ACC112 (cell line): Measurements from ENCODE around the gene PML.

ENCODE experiments used
- H2AFZ ChIP-seq: fragments of 200-600 bp; sonication (generic); one replicate; pipeline ENCODE4 v1.6.0; 2017; ENCODE audit warnings: antibody characterized with exemption, low read length; ENCODE audit not compliant: unreplicated experiment
- H3K27ac ChIP-seq: fragments of 200-600 bp; sonication (generic); 2 replicates; pipeline ENCODE4 v1.5.1; 2014; ENCODE audit warnings: low read depth, mild to moderate bottlenecking, antibody characterized with exemption, low read length, moderate library complexity
- H3K27me3 ChIP-seq: fragments of 200-600 bp; sonication (generic); 2 replicates; pipeline ENCODE4 v1.6.1; 2014; ENCODE audit warnings: mild to moderate bottlenecking, antibody characterized with exemption, low read length, moderate library complexity, mixed read lengths; ENCODE audit not compliant: insufficient read depth
- H3K36me3 ChIP-seq: fragments of 200-600 bp; sonication (generic); 2 replicates; pipeline ENCODE4 v1.6.1; 2016; ENCODE audit warnings: mild to moderate bottlenecking, antibody characterized with exemption, low read length, moderate library complexity, mixed read lengths; ENCODE audit not compliant: insufficient read depth
- H3K4me1 ChIP-seq: fragments of 200-600 bp; sonication (generic); one replicate; pipeline ENCODE4 v1.6.1; 2016; ENCODE audit warnings: low read length, mixed read lengths; ENCODE audit not compliant: insufficient read depth, unreplicated experiment, control insufficient read depth
- H3K4me3 ChIP-seq: fragments of 200-600 bp; sonication (generic); 2 replicates; pipeline ENCODE4 v1.5.1; 2014; ENCODE audit warnings: mild to moderate bottlenecking, low read depth, low read length
- H3K79me2 ChIP-seq: fragments of 200-600 bp; sonication (generic); one replicate; pipeline ENCODE4 v1.6.0; 2016; ENCODE audit warnings: low read length; ENCODE audit not compliant: control insufficient read depth, unreplicated experiment, insufficient read depth

Gene PML

DNA sequence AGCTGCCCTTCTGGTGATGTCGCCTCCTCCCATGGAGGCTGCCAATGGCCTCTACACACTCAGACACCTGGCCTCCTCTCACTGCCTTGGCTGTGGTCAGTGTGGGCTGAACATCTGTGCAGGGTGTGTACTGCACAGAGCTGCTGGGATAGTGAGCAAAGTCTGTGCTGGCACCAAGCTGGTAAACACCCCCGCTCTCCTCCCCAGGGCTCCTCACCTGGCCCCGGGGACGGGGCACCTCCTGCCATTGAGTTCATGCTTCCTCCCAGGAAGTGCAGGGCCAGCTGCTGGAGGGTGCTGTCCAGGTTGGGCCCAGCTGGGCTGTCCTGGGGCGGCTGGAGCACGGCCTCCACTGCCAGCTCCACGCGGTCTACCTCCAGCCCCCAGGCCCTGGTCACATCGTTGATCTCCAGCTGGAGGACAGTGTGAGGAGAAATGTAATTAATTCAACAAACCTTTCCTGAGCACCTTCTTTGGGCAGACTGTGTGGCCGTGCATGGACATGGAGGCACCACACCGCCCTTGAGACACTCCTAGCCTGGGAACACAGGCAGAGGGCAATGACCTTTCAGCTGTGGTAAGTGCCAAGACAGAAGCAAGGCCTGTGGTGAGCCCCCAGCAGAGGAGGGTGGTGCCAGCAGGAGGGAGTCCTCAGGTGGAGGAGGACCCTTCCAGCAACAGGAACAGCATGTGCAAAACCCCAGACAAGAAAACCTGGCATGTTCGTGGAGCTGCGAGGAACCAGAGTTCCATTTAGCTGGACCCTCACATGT is 9.2 kb upstream of the PML start:
- no peak overlapping the region for H3K27ac ChIP-seq
- no peak overlapping the region for H3K4me3 ChIP-seq
- H3K4me1 ChIP-seq: peaks cover 91% of the 10 kb centered on the region
- H2AFZ ChIP-seq: no peak overlapping the region
- no peaks in the 10 kb centered on the region; the same call in 1 of the 2 replicates for H3K36me3 ChIP-seq
- H3K27me3 ChIP-seq: no peaks in the 10 kb centered on the region
- peaks cover 3% of the 10 kb centered on the region for H3K79me2 ChIP-seq

DNA sequence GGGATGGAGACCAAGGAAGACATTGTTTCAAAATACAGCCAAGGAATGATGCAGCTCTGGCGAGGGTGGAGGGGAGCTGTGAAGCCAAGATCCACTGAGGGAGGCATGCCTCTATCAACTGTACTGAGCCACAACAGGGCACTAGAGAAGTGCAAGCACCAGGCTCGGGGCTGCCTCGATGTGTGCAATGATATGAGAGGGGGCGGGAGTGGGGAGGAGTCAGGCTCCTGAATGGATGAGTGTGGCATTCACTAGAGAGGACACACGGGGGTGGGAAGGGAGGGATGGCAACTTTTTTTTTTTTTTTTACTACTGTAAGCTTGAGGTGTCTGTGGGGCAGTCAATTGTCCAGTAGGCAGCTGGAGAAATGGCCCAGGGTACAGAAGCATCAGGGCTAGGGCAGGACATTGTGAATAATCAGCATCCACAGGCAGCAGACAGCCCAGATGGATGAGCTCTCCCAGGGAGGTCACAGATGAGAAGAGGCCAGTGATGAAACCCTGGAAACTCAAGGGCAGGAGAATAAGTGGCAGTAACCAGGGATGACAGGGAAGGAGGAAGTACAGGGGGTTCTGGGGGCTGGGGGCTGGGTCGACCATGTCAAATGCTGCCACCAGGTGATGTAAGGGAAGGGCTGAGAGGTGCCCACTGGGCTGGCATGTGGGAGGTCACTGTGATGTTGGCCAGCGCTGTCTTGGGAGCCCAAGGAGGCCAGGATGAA is 8.3 kb upstream of the PML start:
- Histone ChIP-seq H3K36me3 (no peaks in the 10 kb centered on the region; the same call in 1 of the 2 replicates), H3K4me3 (no peak overlapping the region), H2AFZ (no peak overlapping the region), H3K27me3 (no peaks in the 10 kb centered on the region), H3K27ac (no peak overlapping the region), H3K4me1 (peaks cover 98% of the 10 kb centered on the region), H3K79me2 (peaks cover 5% of the 10 kb centered on the region)

DNA sequence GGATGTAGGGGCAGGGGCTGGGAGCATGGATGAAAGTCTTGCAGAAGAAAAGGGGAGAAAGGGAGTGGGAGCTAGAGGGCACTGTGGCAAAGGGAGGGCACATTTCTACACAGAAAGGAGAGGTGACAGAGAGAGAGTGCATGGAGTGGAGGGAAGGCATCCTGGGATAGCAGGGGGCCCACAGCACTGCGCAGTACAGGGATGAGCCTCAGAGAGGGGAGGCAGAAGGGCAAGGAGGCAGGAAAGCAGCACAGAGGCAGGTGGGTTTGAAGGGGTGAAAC is 7.8 kb upstream of the PML start:
- Histone ChIP-seq H3K27ac (no peak overlapping the region), H3K27me3 (no peaks in the 10 kb centered on the region), H2AFZ (no peak overlapping the region), H3K36me3 (no peaks in the 10 kb centered on the region; the same call in 1 of the 2 replicates), H3K4me1 (peaks cover 93% of the 10 kb centered on the region), H3K79me2 (peaks cover 6% of the 10 kb centered on the region), H3K4me3 (no peak overlapping the region)

- H3K4me1 ChIP-seq: peaks cover 88% of the 10 kb centered on the region
- H3K36me3 ChIP-seq: no peaks in the 10 kb centered on the region; the same call in 1 of the 2 replicates
- no peaks in the 10 kb centered on the region for H3K27me3 ChIP-seq
- H2AFZ ChIP-seq: no peak overlapping the region
- no peak overlapping the region for H3K4me3 ChIP-seq
- peak overlapping the region; percentile 83; the same call in 1 of the 2 replicates for H3K27ac ChIP-seq
- H3K79me2 ChIP-seq: peaks cover 8% of the 10 kb centered on the region
Measured at GRCh38 chr15:73987250-73987649, 7.3 kb upstream of the PML start.

GRCh38 chr15:73987681-73988444 is 6.7 kb upstream of the PML start:
- Histone ChIP-seq H3K27ac (peak overlapping the region; percentile 83), H2AFZ (no peak overlapping the region), H3K4me3 (peak overlapping the region; percentile 11; the same call in 1 of the 2 replicates), H3K4me1 (peaks cover 85% of the 10 kb centered on the region), H3K79me2 (peaks cover 8% of the 10 kb centered on the region), H3K36me3 (no peaks in the 10 kb centered on the region; the same call in 1 of the 2 replicates), H3K27me3 (no peaks in the 10 kb centered on the region)

- Histone ChIP-seq H2AFZ (no peak overlapping the region), H3K27ac (peak overlapping the region; percentile 83), H3K79me2 (peaks cover 8% of the 10 kb centered on the region), H3K4me1 (peaks cover 80% of the 10 kb centered on the region), H3K4me3 (peak overlapping the region; percentile 11; the same call in 1 of the 2 replicates), H3K36me3 (no peaks in the 10 kb centered on the region; the same call in 1 of the 2 replicates), H3K27me3 (no peaks in the 10 kb centered on the region)
Measured at GRCh38 chr15:73988445-73988969, 6.0 kb upstream of the PML start.

- Histone ChIP-seq H3K27ac (peak overlapping the region; percentile 83), H3K4me1 (peaks cover 78% of the 10 kb centered on the region), H3K36me3 (no peaks in the 10 kb centered on the region; the same call in 1 of the 2 replicates), H3K27me3 (no peaks in the 10 kb centered on the region), H3K4me3 (peak overlapping the region; percentile 45), H3K79me2 (peaks cover 8% of the 10 kb centered on the region), H2AFZ (no peak overlapping the region)
Measured at GRCh38 chr15:73989001-73989798, 5.3 kb upstream of the PML start.

DNA sequence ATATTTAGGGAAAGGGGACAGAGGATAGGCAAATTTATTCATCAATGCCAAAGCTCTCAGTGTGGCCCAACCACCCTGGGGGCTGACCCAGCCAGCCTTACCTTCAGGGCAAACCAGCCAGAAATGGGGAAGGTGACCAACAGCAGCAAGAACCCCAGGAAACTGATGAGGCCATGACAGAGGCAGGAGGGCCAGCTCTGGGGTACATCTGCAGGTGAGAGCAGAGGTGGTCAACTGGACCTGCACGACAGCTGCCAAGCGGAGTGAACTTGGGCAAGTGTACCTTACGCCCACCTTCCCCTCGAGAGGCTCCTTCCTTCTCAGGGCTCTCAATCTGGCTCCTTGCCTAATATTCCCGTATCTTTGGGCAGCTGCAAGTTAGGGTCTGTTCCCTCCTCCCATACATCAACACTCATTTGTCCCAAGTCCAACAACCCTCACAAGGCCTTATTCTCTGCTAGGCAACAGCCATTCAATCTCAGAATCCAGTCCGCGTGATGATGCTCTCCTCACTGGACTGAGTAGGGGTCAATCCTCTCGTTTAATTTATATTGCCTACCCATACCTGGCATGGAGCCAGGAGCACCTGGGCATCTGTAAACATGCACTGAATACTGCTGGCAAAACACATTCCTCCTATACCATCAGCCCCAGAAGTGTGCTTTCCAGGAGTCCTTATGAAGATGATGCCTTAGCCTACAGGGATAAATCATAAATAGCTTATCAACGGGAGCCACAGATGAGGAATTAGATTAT is 4.1 kb upstream of the PML start:
- Histone ChIP-seq H3K4me1 (peaks cover 66% of the 10 kb centered on the region), H3K79me2 (peaks cover 17% of the 10 kb centered on the region), H3K27me3 (no peaks in the 10 kb centered on the region), H2AFZ (no peak overlapping the region), H3K36me3 (no peaks in the 10 kb centered on the region; the same call in 1 of the 2 replicates), H3K27ac (peak overlapping the region; percentile 83), H3K4me3 (peak overlapping the region; percentile 85)

- Histone ChIP-seq H3K4me1 (peaks cover 58% of the 10 kb centered on the region), H3K4me3 (peak overlapping the region; percentile 85), H2AFZ (peak overlapping the region; percentile 7), H3K27ac (peak overlapping the region; percentile 72), H3K79me2 (peaks cover 25% of the 10 kb centered on the region), H3K27me3 (no peaks in the 10 kb centered on the region), H3K36me3 (peaks cover 4% of the 10 kb centered on the region; the same call in 1 of the 2 replicates)
Measured at GRCh38 chr15:73991260-73991659, 3.3 kb upstream of the PML start.
